GM19193 (cell line): ENCODE data around the gene TM9SF4.

Experiments
- POLR2A ChIP-seq: IDR thresholded peaks from 4 replicates; pipeline ENCODE4 v1.6.1; 2011; ENCODE audit not compliant: insufficient read depth, insufficient read length; ENCODE audit errors: extremely low read depth

TM9SF4 gene

GRCh38 chr20:32109392-32110172 lies at the start of gene TM9SF4:
Gene TM9SF4, plus strand, starts transcription at chr20:32109714. Its CDS starts 27 bp downstream, at chr20:32109741.
- peak; percentile 87 for TF ChIP-seq POLR2A

GRCh38 chr20:32062776-32063170 lies 46.7 kb upstream of the TM9SF4 start:
- no peak for TF ChIP-seq POLR2A

GRCh38 chr20:32063695-32064094 lies 45.8 kb upstream of the TM9SF4 start:
- no peak for TF ChIP-seq POLR2A

GRCh38 chr20:32064667-32065066 lies 44.8 kb upstream of the TM9SF4 start:
- no peak for TF ChIP-seq POLR2A

GRCh38 chr20:32067234-32067821 lies 42.2 kb upstream of the TM9SF4 start:
- no peak for TF ChIP-seq POLR2A

GRCh38 chr20:32068174-32068573 lies 41.3 kb upstream of the TM9SF4 start:
- no peak for TF ChIP-seq POLR2A

- no peak for TF ChIP-seq POLR2A
These were observed 39.8 kb upstream of the TM9SF4 start for GRCh38 chr20:32069711-32070110.

GRCh38 chr20:32070282-32070681 lies 39.2 kb upstream of the TM9SF4 start:
- TF ChIP-seq POLR2A = no peak

- TF ChIP-seq POLR2A = no peak
These were observed 38.8 kb upstream of the TM9SF4 start for GRCh38 chr20:32070690-32071213.

- TF ChIP-seq POLR2A = no peak
These were observed 37.9 kb upstream of the TM9SF4 start for GRCh38 chr20:32071395-32072167.

GRCh38 chr20:32072168-32072750 lies 37.3 kb upstream of the TM9SF4 start:
- TF ChIP-seq POLR2A = no peak

GRCh38 chr20:32075534-32075933 lies 34.0 kb upstream of the TM9SF4 start:
- TF ChIP-seq POLR2A = no peak

GRCh38 chr20:32077190-32077589 lies 32.3 kb upstream of the TM9SF4 start:
- no peak for TF ChIP-seq POLR2A

GRCh38 chr20:32078322-32078721 lies 31.2 kb upstream of the TM9SF4 start:
- no peak for TF ChIP-seq POLR2A

GRCh38 chr20:32078791-32079190 lies 30.7 kb upstream of the TM9SF4 start:
- TF ChIP-seq POLR2A = no peak
